HG03457 (cell line): Measurements from ENCODE around the gene STXBP4.

Experiments
- ATAC-seq: cut with Tn5 transposase; IDR thresholded peaks from one replicate; pipeline ENCODE4 v1.9.1; 2021; ENCODE audit warnings: moderate number of reproducible peaks; ENCODE audit not compliant: unreplicated experiment

The STXBP4 gene

GRCh38 chr17:55167024-55167725 lies 198.6 kb downstream of the STXBP4 start:
- no peak for ATAC-seq

- ATAC-seq = peak; percentile 75
These were observed 200.6 kb downstream of the STXBP4 start for GRCh38 chr17:55168958-55169687.

- no peak for ATAC-seq
These were observed 203.2 kb downstream of the STXBP4 start for GRCh38 chr17:55171634-55172328.

- no peak for ATAC-seq
These were observed 204.0 kb downstream of the STXBP4 start for GRCh38 chr17:55172612-55173011.

- ATAC-seq = no peak
These were observed 205.6 kb downstream of the STXBP4 start for GRCh38 chr17:55174133-55174532.

GRCh38 chr17:55175788-55176427 lies 207.3 kb downstream of the STXBP4 start:
- ATAC-seq = no peak

- no peak for ATAC-seq
These were observed 208.7 kb downstream of the STXBP4 start for GRCh38 chr17:55177159-55177854.

GRCh38 chr17:55177855-55178217 lies 209.3 kb downstream of the STXBP4 start:
- ATAC-seq = no peak

- no peak for ATAC-seq
These were observed 218.6 kb downstream of the STXBP4 start for GRCh38 chr17:55186937-55187770.

GRCh38 chr17:55190748-55191147 lies 222.2 kb downstream of the STXBP4 start:
- ATAC-seq = no peak

GRCh38 chr17:55198690-55199370 lies 230.3 kb downstream of the STXBP4 start:
- ATAC-seq = no peak

- no peak for ATAC-seq
These were observed 232.3 kb downstream of the STXBP4 start for GRCh38 chr17:55200904-55201303.

- ATAC-seq = no peak
These were observed 232.9 kb downstream of the STXBP4 start for GRCh38 chr17:55201308-55201932.

GRCh38 chr17:55202896-55203295 lies 234.3 kb downstream of the STXBP4 start:
- ATAC-seq = no peak

GRCh38 chr17:55208078-55208812 lies 239.7 kb downstream of the STXBP4 start:
- ATAC-seq = no peak

GRCh38 chr17:55210292-55210691 lies 241.7 kb downstream of the STXBP4 start:
- no peak for ATAC-seq

GRCh38 chr17:55212880-55213279 lies 244.3 kb downstream of the STXBP4 start:
- ATAC-seq = no peak

- no peak for ATAC-seq
These were observed 247.1 kb downstream of the STXBP4 start for GRCh38 chr17:55215711-55216110.
